GM21367 (cell line): ENCODE results near the gene CTSD.
"Not testable (repeated sequence)": the region's sequence is repeated elsewhere in the genome, so short reads cannot be mapped to it uniquely, and the experiment has no call there.

Experiments
- ATAC-seq: cut with Tn5 transposase; IDR thresholded peaks from one replicate; pipeline ENCODE4 v1.9.1; 2021; ENCODE audit not compliant: unreplicated experiment

The CTSD gene

GRCh38 chr11:1763796-1764661 is at the start of gene CTSD:
TSS of gene CTSD (minus strand) at chr11:1763927. CDS start at chr11:1763859, 68 bp downstream.
- ATAC-seq = peak; percentile 63

- ATAC-seq = not testable (repeated sequence)
Measured at GRCh38 chr11:1813356-1813755, 49.6 kb upstream of the CTSD start.

GRCh38 chr11:1812801-1813200 is 49.1 kb upstream of the CTSD start:
- no peak for ATAC-seq

GRCh38 chr11:1812274-1812673 is 48.5 kb upstream of the CTSD start:
- no peak for ATAC-seq

GRCh38 chr11:1810761-1811160 is 47.0 kb upstream of the CTSD start:
- no peak for ATAC-seq

- ATAC-seq = no peak
Measured at GRCh38 chr11:1807264-1807995, 43.7 kb upstream of the CTSD start.

- no peak for ATAC-seq
Measured at GRCh38 chr11:1805525-1805924, 41.8 kb upstream of the CTSD start.

- not testable (repeated sequence) for ATAC-seq
Measured at GRCh38 chr11:1803835-1804519, 40.2 kb upstream of the CTSD start.

GRCh38 chr11:1803246-1803645 is 39.5 kb upstream of the CTSD start:
- no peak for ATAC-seq

- ATAC-seq = no peak
Measured at GRCh38 chr11:1797391-1798125, 33.8 kb upstream of the CTSD start.

GRCh38 chr11:1796413-1797011 is 32.8 kb upstream of the CTSD start:
- no peak for ATAC-seq

- no peak for ATAC-seq
Measured at GRCh38 chr11:1793081-1793480, 29.4 kb upstream of the CTSD start.

- no peak for ATAC-seq
Measured at GRCh38 chr11:1792461-1792860, 28.7 kb upstream of the CTSD start.

GRCh38 chr11:1791912-1792311 is 28.2 kb upstream of the CTSD start:
- no peak for ATAC-seq

GRCh38 chr11:1786466-1786865 is 22.7 kb upstream of the CTSD start:
- no peak for ATAC-seq

- no peak for ATAC-seq
Measured at GRCh38 chr11:1785749-1786413, 22.2 kb upstream of the CTSD start.

- ATAC-seq = no peak
Measured at GRCh38 chr11:1784761-1785650, 21.3 kb upstream of the CTSD start.

GRCh38 chr11:1783725-1784529 is 20.2 kb upstream of the CTSD start:
- no peak for ATAC-seq
